Activated T-helper 2 cell treated with anti-CD3 and anti-CD28 coated beads, Interferon-gamma antibody, Interleukin-2, Interleukin-4, amounts not matched to agents 10 μg/mL and 5 μg/mL and 100 μg/mL, durations not matched to agents 14 hours and 24 hours and 36 hours (primary cell): Measurements from ENCODE around the gene DGCR8. TPM values are rescaled to one million over a fixed set of nuclear protein-coding genes. Genes with fewer than 3 reads are reported as not detected.
A peak's percentile ranks its signal among the peaks of the same experiment; 100 is the strongest.

Experiments used
- DNase-seq: peaks from one replicate; pipeline ENCODE4 v3.0.0; 2021; ENCODE audit warnings: low spot score
- H3K27ac Mint-ChIP-seq: one replicate; pipeline ENCODE4 v1.8.0; 2021; ENCODE audit warnings: mixed read lengths
- H3K27me3 Mint-ChIP-seq: one replicate; pipeline ENCODE4 v1.8.0; 2021; ENCODE audit warnings: low read depth, mixed read lengths
- H3K36me3 Mint-ChIP-seq: one replicate; pipeline ENCODE4 v1.8.0; 2021; ENCODE audit warnings: low read depth, mixed read lengths
- H3K4me1 Mint-ChIP-seq: one replicate; pipeline ENCODE4 v1.8.0; 2021; ENCODE audit warnings: low read depth, mixed read lengths
- H3K4me3 Mint-ChIP-seq: one replicate; pipeline ENCODE4 v1.8.0; 2021; ENCODE audit warnings: low read depth, mild to moderate bottlenecking, moderate library complexity, mixed read lengths
- H3K9me3 Mint-ChIP-seq: one replicate; pipeline ENCODE4 v1.8.0; 2021; ENCODE audit warnings: mixed read lengths
- intact Hi-C: fragments of 100-400 bp; cut with micrococcal nuclease; formaldehyde crosslinking; loops from one replicate; pipeline ENCODE4 v1.15.1; 2023
- total RNA-seq: library from RNA; stranded (reverse); gene quantifications from 2 replicates; pipeline ENCODE4 v1.2.3, GENCODE V29; 2022

The DGCR8 gene
- total RNA-seq, 1 donor from 2014 or later: 66.4 TPM

DNA sequence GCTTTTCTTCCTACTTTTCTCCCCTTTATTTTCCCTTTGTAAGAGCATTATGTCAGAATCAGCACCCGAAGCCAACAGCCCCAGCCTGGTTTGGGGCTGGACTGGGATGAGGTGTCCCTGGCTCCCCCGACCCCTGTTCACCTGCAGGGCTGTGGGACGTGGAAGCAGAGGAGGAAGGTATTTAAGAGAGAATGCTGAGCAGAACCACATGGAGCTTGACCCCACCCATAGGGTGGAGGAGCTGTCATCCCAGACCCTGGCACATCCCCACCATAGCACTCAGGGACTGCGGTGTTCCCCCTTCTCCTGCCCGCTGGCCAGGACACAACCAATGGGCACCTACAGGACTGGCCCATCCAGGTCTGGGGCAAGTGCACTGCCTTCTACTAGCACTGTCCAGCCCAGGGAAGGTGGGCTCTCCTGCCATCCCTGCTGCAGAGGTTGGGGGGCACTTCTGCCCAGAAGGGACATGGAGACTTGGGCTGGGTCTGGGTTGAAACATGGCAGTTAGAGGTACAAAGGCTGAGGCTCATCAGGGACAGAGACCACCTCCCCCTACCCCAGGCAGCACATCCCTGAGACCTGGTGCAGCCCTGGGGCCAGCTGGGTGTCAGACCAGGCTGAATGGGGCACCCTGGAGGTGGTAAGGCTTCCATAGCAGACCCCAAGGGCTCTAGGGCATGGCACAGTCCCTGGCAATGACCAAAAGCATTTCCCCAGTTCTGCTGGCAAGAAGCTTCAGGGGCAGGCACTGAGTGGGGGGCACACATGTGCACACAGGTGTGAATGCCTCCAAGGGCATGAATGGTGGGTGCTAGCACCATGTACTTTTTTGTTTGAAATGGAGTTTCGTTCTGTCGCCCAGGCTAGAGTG lies 39.5 kb upstream of the DGCR8 start:
- intact Hi-C loops: no loop called here
- Mint-ChIP-seq H3K9me3 (no peaks in the 10 kb centered on the region), H3K4me3 (no peak overlapping the region), H3K36me3 (peaks cover 38% of the 10 kb centered on the region), H3K4me1 (peaks cover 3% of the 10 kb centered on the region), H3K27ac (peak overlapping the region; percentile 33), H3K27me3 (no peaks in the 10 kb centered on the region)
- no peak for DNase-seq

DNA sequence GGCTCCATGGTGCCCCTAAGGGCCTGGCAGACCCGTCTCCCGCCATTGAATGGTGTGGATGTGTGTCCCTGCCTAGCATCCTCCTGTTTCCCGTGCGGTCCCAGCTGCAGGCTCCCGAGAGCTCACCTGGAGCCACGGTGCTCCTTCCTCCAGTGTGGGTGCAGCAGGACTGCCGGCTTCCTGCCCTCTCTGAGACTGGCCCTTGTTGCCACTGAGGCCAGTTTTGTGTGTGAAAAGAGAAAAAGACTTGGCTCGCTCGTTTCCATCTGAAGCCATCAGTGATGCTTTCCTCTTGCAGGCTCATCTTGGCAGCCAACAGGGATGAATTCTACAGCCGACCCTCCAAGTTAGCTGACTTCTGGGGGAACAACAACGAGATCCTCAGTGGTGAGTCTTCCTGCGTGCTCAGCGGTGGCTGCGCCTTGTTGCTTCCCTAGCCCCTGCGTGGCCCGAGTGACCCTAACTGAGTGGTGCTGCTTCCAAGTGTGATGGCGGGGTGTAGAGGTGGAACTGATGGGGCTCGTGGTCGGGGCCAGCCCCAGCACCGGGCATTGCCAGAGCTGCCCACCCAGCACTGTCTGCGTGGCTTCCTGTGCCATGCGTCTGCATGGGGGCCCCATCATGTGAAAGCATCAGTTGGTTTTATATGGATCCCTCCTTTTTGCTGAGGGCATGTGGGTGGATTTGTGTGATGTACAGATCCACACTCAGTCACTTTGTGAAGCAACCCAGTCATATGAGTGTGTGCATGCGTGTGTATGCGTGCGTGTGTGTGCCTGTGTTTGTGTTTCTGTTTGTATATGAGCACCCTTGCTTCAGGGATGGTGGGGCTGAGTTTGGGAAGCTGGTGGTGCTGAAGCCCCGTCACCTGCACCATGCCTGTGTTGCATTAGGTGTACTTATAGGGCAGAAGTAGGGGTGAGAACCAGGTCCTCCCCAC lies 36.7 kb upstream of the DGCR8 start:
- Mint-ChIP-seq H3K4me1 (no peaks in the 10 kb centered on the region), H3K4me3 (no peak overlapping the region), H3K27me3 (no peaks in the 10 kb centered on the region), H3K36me3 (peaks cover 48% of the 10 kb centered on the region), H3K27ac (no peak overlapping the region), H3K9me3 (peaks cover 4% of the 10 kb centered on the region)
- DNase-seq: no peak
- intact Hi-C loops: no loop called here

DNA sequence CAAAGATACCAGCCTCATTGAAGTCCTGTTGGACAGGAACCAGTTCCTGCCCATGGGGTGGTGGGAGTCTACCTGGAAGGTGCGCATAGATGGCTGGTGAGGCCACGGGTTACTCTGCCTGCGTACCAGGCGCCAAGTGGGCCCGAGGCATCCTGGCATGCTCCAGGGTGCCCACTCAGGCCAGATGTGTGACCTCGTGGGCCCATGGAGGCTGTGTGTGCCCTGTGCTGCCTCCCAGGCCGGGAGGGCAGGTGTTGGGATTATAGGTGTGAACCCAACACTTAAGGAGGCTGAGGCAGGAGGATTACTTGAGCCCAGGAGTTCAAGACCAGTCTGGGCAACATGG lies 36.1 kb upstream of the DGCR8 start:
- H3K27ac Mint-ChIP-seq: no peak overlapping the region
- no peaks in the 10 kb centered on the region for H3K4me1 Mint-ChIP-seq
- H3K27me3 Mint-ChIP-seq: no peaks in the 10 kb centered on the region
- H3K4me3 Mint-ChIP-seq: no peak overlapping the region
- intact Hi-C loops: no loop called here
- no peak for DNase-seq
- H3K9me3 Mint-ChIP-seq: peaks cover 6% of the 10 kb centered on the region
- H3K36me3 Mint-ChIP-seq: peaks cover 54% of the 10 kb centered on the region

DNA sequence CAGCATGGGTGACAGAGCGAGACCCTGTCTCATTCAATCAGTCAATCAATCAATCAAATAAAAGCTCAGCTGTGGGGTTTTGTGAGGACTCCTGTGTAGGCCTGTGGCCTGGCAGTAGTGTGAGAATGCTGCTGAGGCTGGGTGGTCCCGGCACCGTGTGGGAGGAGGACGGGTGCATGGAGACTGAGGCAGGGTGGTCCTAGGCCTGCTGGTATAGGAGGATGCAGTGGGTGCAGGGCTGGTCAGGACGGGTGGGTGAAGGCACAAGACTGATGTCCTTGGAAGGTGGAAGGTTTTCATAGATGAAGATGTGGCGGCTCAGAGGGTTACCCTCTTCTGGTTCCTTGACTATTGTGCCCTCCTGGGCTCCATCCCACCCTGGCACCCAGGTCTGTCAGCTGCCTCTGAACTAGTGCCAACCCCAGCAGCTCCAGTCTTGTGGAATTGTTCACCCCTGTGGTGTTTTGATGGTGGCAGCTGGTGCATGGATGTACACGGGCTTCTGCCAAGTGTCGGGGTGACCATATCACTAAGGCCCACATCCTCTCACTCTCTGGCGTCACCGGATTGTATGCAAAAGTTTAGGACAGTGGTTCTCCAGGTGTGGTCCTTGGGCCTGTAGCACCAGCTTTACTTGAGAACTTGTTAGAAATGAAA lies 35.4 kb upstream of the DGCR8 start:
- intact Hi-C loops: no loop called here
- no peak overlapping the region for H3K27ac Mint-ChIP-seq
- peaks cover 57% of the 10 kb centered on the region for H3K36me3 Mint-ChIP-seq
- DNase-seq: no peak
- peaks cover 9% of the 10 kb centered on the region for H3K9me3 Mint-ChIP-seq
- no peak overlapping the region for H3K4me3 Mint-ChIP-seq
- no peaks in the 10 kb centered on the region for H3K4me1 Mint-ChIP-seq
- no peaks in the 10 kb centered on the region for H3K27me3 Mint-ChIP-seq

DNA sequence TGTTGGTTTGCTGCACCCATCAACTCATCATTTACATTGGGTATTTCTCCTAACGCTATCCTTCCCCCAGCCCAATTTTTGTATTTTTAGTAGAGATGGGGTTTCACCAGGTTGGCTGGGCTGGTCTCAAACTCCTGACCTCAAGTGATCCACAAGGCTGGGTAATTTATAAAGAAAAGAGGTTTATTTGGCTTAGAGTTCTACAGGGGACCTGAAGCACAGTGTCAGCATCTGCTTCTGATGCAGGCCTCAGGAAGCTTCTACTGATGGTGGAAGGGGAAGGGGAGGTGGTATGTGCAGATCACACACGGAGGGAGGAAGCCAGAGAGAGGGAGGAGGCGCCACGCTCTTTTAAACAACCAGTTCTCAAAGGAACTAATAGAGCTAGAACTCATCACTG lies 33.3 kb upstream of the DGCR8 start:
- Mint-ChIP-seq H3K36me3 (peaks cover 59% of the 10 kb centered on the region), H3K27ac (no peak overlapping the region), H3K4me3 (no peak overlapping the region), H3K27me3 (no peaks in the 10 kb centered on the region), H3K4me1 (no peaks in the 10 kb centered on the region), H3K9me3 (peaks cover 9% of the 10 kb centered on the region)
- intact Hi-C loops: no loop called here
- no peak for DNase-seq

DNA sequence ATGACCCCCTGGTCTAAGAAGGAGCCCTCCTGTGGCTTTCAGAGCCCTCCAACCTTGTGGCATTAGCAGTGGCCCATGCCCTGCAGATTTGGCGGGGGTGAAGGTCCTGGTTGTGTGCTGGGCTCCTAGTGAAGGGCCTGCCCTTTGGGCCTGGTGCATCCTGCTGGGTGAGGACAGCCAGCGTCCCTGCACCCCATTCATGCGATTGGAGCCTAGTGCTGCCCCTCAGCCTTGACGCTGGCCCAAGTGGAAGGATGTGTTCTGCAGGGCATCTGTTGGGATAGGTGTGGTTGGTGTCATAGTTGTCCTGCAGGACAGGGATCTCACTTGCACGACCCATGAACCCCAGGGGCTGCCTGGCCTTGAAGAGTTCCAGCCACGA lies 28.1 kb upstream of the DGCR8 start:
- DNase-seq: no peak
- Mint-ChIP-seq H3K27ac (no peak overlapping the region), H3K4me3 (no peak overlapping the region), H3K9me3 (peaks cover 6% of the 10 kb centered on the region), H3K27me3 (no peaks in the 10 kb centered on the region), H3K36me3 (peaks cover 37% of the 10 kb centered on the region), H3K4me1 (no peaks in the 10 kb centered on the region)
- intact Hi-C loops: no loop called here

DNA sequence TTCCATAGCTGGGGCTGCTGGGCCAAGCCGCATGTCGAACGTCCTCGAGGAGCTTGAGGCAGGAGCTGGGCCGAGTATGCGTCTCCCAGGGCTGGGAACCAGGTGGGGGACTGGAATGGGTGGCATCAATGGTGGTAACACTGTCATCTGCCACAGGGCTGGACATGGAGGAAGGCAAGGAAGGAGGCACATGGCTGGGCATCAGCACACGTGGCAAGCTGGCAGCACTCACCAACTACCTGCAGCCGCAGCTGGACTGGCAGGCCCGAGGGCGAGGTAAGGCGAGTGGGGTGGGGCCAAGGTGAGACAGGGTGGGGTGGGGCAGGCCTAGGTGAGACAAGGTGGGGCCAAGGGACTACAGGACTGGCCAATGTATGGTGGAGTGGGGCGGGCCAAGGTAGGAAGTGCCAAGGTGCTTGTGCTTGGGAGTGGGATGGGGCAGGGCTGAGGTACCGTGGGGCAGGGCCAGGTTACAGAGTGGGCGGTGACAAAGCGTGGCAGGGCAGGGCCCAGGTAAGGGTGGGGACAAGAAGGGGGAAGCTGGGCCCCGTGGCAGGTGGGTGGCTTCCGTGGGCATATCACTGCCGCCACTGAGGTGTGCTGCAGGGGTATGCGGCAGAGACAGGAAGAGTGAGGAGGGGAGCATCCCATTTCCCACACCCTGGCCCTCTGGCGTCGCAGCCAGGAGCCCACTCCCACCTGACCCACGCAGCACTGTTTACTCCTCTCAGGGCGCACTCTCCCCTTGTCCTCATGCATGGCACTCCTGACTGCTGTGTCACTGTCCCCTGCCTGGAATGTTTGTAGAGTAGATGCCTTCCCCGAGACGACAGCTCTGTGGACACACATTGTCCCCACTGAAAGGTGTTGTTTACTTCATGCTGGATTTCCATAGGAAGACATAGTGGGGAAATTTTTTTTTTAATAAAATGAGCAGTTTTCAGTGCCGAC lies 27.5 kb upstream of the DGCR8 start:
- H3K36me3 Mint-ChIP-seq: peaks cover 33% of the 10 kb centered on the region
- peaks cover 6% of the 10 kb centered on the region for H3K9me3 Mint-ChIP-seq
- intact Hi-C loops: no loop called here

GRCh38 chr22:20053407-20054033 lies 26.5 kb upstream of the DGCR8 start:
- Mint-ChIP-seq H3K27me3 (no peaks in the 10 kb centered on the region), H3K4me3 (no peak overlapping the region), H3K4me1 (no peaks in the 10 kb centered on the region), H3K27ac (no peak overlapping the region), H3K9me3 (peaks cover 6% of the 10 kb centered on the region), H3K36me3 (peaks cover 30% of the 10 kb centered on the region)
- intact Hi-C loops: no loop called here
- no peak for DNase-seq

More for the DNA sequence above, 27.5 kb upstream of the DGCR8 start:
- DNase-seq: no peak
- no peaks in the 10 kb centered on the region for H3K4me1 Mint-ChIP-seq
- H3K27me3 Mint-ChIP-seq: no peaks in the 10 kb centered on the region
- H3K27ac Mint-ChIP-seq: no peak overlapping the region
- no peak overlapping the region for H3K4me3 Mint-ChIP-seq

DNA sequence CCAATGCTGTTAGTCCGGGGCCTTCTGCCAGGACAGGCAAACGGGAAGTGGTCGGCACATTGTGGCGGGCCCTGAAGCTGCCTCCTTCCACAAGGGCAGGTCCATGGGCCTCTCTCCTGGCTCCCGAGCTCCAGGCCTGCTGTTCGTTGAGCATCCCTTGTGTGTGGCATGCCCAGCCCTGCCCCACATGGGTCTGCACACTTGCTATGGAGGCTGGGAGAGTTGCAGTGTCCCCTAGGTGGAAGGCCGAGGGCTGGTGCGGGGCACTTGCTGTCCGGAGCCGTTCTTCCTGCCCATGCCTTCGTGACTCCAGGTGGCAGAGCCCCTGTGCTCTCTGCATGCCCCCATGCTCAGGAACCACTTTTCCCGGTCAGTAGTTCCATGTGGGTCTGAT lies 26.0 kb upstream of the DGCR8 start:
- Mint-ChIP-seq H3K36me3 (peaks cover 27% of the 10 kb centered on the region), H3K9me3 (peaks cover 2% of the 10 kb centered on the region), H3K27ac (no peak overlapping the region), H3K4me3 (no peak overlapping the region), H3K4me1 (peaks cover 4% of the 10 kb centered on the region), H3K27me3 (no peaks in the 10 kb centered on the region)
- no peak for DNase-seq
- intact Hi-C loops: no loop called here

DNA sequence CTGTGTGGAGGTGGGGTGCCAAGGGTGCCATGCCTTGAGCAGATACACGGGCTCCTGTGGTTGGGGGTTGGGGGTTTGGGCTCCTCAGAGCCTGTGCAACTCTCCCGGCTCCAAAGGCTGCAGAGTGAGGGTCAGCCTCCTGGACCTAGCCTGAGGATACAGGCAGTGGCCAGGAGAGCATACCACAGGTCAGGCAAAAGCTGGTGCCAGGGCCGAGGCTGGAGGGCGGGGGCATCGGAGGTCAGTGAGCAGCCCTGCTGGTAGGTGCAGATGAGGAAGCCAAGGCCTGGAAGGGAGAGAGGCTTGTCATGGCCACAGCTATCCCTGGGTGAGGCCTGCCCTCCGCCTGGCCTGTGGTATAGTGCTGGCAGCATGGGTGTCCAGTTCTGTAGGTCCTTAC lies 25.6 kb upstream of the DGCR8 start:
- Mint-ChIP-seq H3K4me1 (peaks cover 9% of the 10 kb centered on the region), H3K4me3 (no peak overlapping the region), H3K27ac (no peak overlapping the region), H3K27me3 (no peaks in the 10 kb centered on the region), H3K9me3 (no peaks in the 10 kb centered on the region), H3K36me3 (peaks cover 25% of the 10 kb centered on the region)
- no peak for DNase-seq
- intact Hi-C loops: no loop called here

GRCh38 chr22:20055144-20055543 lies 24.9 kb upstream of the DGCR8 start:
- Mint-ChIP-seq H3K4me3 (no peak overlapping the region), H3K4me1 (peaks cover 10% of the 10 kb centered on the region), H3K9me3 (no peaks in the 10 kb centered on the region), H3K36me3 (peaks cover 18% of the 10 kb centered on the region), H3K27ac (no peak overlapping the region), H3K27me3 (no peaks in the 10 kb centered on the region)
- intact Hi-C loops: no loop called here
- DNase-seq: no peak

GRCh38 chr22:20055654-20056053 lies 24.4 kb upstream of the DGCR8 start:
- intact Hi-C loops: no loop called here
- Mint-ChIP-seq H3K27ac (no peak overlapping the region), H3K27me3 (no peaks in the 10 kb centered on the region), H3K9me3 (no peaks in the 10 kb centered on the region), H3K4me3 (no peak overlapping the region), H3K36me3 (peaks cover 19% of the 10 kb centered on the region), H3K4me1 (peaks cover 10% of the 10 kb centered on the region)
- DNase-seq: no peak
